Measurements from ENCODE around the gene BTBD16. TPM values are rescaled to one million over a fixed set of nuclear protein-coding genes. Genes with fewer than 3 reads are reported as not detected.

Gene BTBD16
- total RNA-seq, 2 donors from 2014 or later = not detected

- Mint-ChIP-seq H3K27me3 (ENCODE audit: low read depth) (peaks cover 7% of the 10 kb centered on the region), H3K4me1 (ENCODE audit: low read depth) (no peaks in the 10 kb centered on the region), H3K9me3 (no peaks in the 10 kb centered on the region), H3K36me3 (ENCODE audit: insufficient read depth in 2 of 2) (no peaks in the 10 kb centered on the region), H3K27ac (no peak overlapping the region), H3K4me3 (no peak overlapping the region)
- no peak for DNase-seq
- no peak for ATAC-seq (replicated peaks in 1 of 2)
These were observed 19.4 kb upstream of the BTBD16 start for GRCh38 chr10:122251459-122252255.

GRCh38 chr10:122252805-122253204 lies 18.3 kb upstream of the BTBD16 start:
- DNase-seq (no peak), ATAC-seq (replicated peaks in 1 of 2) (no peak)
- H3K4me3 Mint-ChIP-seq = no peak overlapping the region
- no peaks in the 10 kb centered on the region for H3K4me1 Mint-ChIP-seq (ENCODE audit: low read depth)
- H3K27ac Mint-ChIP-seq = no peak overlapping the region
- H3K27me3 Mint-ChIP-seq (ENCODE audit: low read depth) = peaks cover 11% of the 10 kb centered on the region
- H3K9me3 Mint-ChIP-seq = no peaks in the 10 kb centered on the region
- H3K36me3 Mint-ChIP-seq (ENCODE audit: insufficient read depth in 2 of 2) = no peaks in the 10 kb centered on the region

GRCh38 chr10:122253605-122254004 lies 17.5 kb upstream of the BTBD16 start:
- H3K27me3 Mint-ChIP-seq (ENCODE audit: low read depth) = peaks cover 10% of the 10 kb centered on the region
- no peak overlapping the region for H3K27ac Mint-ChIP-seq
- no peak overlapping the region for H3K4me3 Mint-ChIP-seq
- no peaks in the 10 kb centered on the region for H3K9me3 Mint-ChIP-seq
- no peaks in the 10 kb centered on the region for H3K36me3 Mint-ChIP-seq (ENCODE audit: insufficient read depth in 2 of 2)
- ATAC-seq (replicated peaks in 1 of 2) = no peak
- no peak for DNase-seq
- no peaks in the 10 kb centered on the region for H3K4me1 Mint-ChIP-seq (ENCODE audit: low read depth)

- peaks cover 7% of the 10 kb centered on the region for H3K27me3 Mint-ChIP-seq (ENCODE audit: low read depth)
- no peaks in the 10 kb centered on the region for H3K9me3 Mint-ChIP-seq
- H3K27ac Mint-ChIP-seq = no peak overlapping the region
- H3K4me1 Mint-ChIP-seq (ENCODE audit: low read depth) = no peaks in the 10 kb centered on the region
- ATAC-seq (replicated peaks in 1 of 2) (no peak), DNase-seq (no peak)
- no peaks in the 10 kb centered on the region for H3K36me3 Mint-ChIP-seq (ENCODE audit: insufficient read depth in 2 of 2)
- H3K4me3 Mint-ChIP-seq = no peak overlapping the region
These were observed 16.3 kb upstream of the BTBD16 start for GRCh38 chr10:122254831-122255230.

GRCh38 chr10:122255509-122256301 lies 15.4 kb upstream of the BTBD16 start:
- peaks cover 7% of the 10 kb centered on the region for H3K27me3 Mint-ChIP-seq (ENCODE audit: low read depth)
- H3K4me1 Mint-ChIP-seq (ENCODE audit: low read depth) = no peaks in the 10 kb centered on the region

GRCh38 chr10:122257041-122257440 lies 14.1 kb upstream of the BTBD16 start:
- Mint-ChIP-seq H3K27ac (no peak overlapping the region), H3K4me3 (no peak overlapping the region), H3K4me1 (ENCODE audit: low read depth) (no peaks in the 10 kb centered on the region), H3K27me3 (ENCODE audit: low read depth) (peaks cover 7% of the 10 kb centered on the region), H3K36me3 (ENCODE audit: insufficient read depth in 2 of 2) (peaks cover 0 to 2% of the 10 kb centered on the region in 2 donors), H3K9me3 (peaks cover 0 to 2% of the 10 kb centered on the region in 2 donors)
- ATAC-seq (replicated peaks in 1 of 2) = no peak
- no peak for DNase-seq

More at GRCh38 chr10:122255509-122256301, 15.4 kb upstream of the BTBD16 start:
- DNase-seq (no peak), ATAC-seq (replicated peaks in 1 of 2) (no peak)
- no peak overlapping the region for H3K4me3 Mint-ChIP-seq
- no peaks in the 10 kb centered on the region for H3K36me3 Mint-ChIP-seq (ENCODE audit: insufficient read depth in 2 of 2)
- no peaks in the 10 kb centered on the region for H3K9me3 Mint-ChIP-seq
- H3K27ac Mint-ChIP-seq = no peak overlapping the region

GRCh38 chr10:122258136-122259074 lies 12.7 kb upstream of the BTBD16 start:
- DNase-seq (no peak), ATAC-seq (replicated peaks in 1 of 2) (no peak)
- peaks cover 5 to 7% of the 10 kb centered on the region in 2 donors for H3K36me3 Mint-ChIP-seq (ENCODE audit: insufficient read depth in 2 of 2)
- peaks cover 4 to 7% of the 10 kb centered on the region in 2 donors for H3K9me3 Mint-ChIP-seq
- peaks cover 12% of the 10 kb centered on the region for H3K27me3 Mint-ChIP-seq (ENCODE audit: low read depth)
- no peak overlapping the region for H3K27ac Mint-ChIP-seq
- H3K4me3 Mint-ChIP-seq = no peak overlapping the region
- H3K4me1 Mint-ChIP-seq (ENCODE audit: low read depth) = no peaks in the 10 kb centered on the region

- Mint-ChIP-seq H3K9me3 (peaks cover 4 to 9% of the 10 kb centered on the region in 2 donors), H3K36me3 (ENCODE audit: insufficient read depth in 2 of 2) (peaks cover 6 to 12% of the 10 kb centered on the region in 2 donors)
- ATAC-seq (replicated peaks in 1 of 2) = no peak
These were observed 12.0 kb upstream of the BTBD16 start for GRCh38 chr10:122259075-122259466.

GRCh38 chr10:122261584-122261983 lies 9.5 kb upstream of the BTBD16 start:
- H3K36me3 Mint-ChIP-seq (ENCODE audit: insufficient read depth in 2 of 2) = peaks cover 6 to 12% of the 10 kb centered on the region in 2 donors
- H3K9me3 Mint-ChIP-seq = peaks cover 4 to 9% of the 10 kb centered on the region in 2 donors
- DNase-seq (no peak), ATAC-seq (replicated peaks in 1 of 2) (no peak)
- no peak overlapping the region for H3K4me3 Mint-ChIP-seq
- no peak overlapping the region for H3K27ac Mint-ChIP-seq
- H3K4me1 Mint-ChIP-seq (ENCODE audit: low read depth) = no peaks in the 10 kb centered on the region
- peaks cover 31% of the 10 kb centered on the region for H3K27me3 Mint-ChIP-seq (ENCODE audit: low read depth)

More at GRCh38 chr10:122259075-122259466, 12.0 kb upstream of the BTBD16 start:
- Mint-ChIP-seq H3K27ac (no peak overlapping the region), H3K27me3 (ENCODE audit: low read depth) (peaks cover 17% of the 10 kb centered on the region), H3K4me1 (ENCODE audit: low read depth) (no peaks in the 10 kb centered on the region), H3K4me3 (no peak overlapping the region)
- no peak for DNase-seq

GRCh38 chr10:122263971-122264370 lies 7.1 kb upstream of the BTBD16 start:
- Mint-ChIP-seq H3K27me3 (ENCODE audit: low read depth) (peaks cover 33% of the 10 kb centered on the region), H3K27ac (no peak overlapping the region), H3K4me3 (no peak overlapping the region), H3K36me3 (ENCODE audit: insufficient read depth in 2 of 2) (peaks cover 6 to 12% of the 10 kb centered on the region in 2 donors), H3K4me1 (ENCODE audit: low read depth) (no peaks in the 10 kb centered on the region), H3K9me3 (peaks cover 4 to 9% of the 10 kb centered on the region in 2 donors)
- no peak for ATAC-seq (replicated peaks in 1 of 2)
- no peak for DNase-seq

- Mint-ChIP-seq H3K27me3 (ENCODE audit: low read depth) (peaks cover 33% of the 10 kb centered on the region), H3K36me3 (ENCODE audit: insufficient read depth in 2 of 2) (peaks cover 6 to 12% of the 10 kb centered on the region in 2 donors), H3K4me1 (ENCODE audit: low read depth) (no peaks in the 10 kb centered on the region), H3K9me3 (peaks cover 4 to 9% of the 10 kb centered on the region in 2 donors), H3K4me3 (no peak overlapping the region), H3K27ac (no peak overlapping the region)
- ATAC-seq (replicated peaks in 1 of 2) = no peak
- DNase-seq = no peak
These were observed 6.7 kb upstream of the BTBD16 start for GRCh38 chr10:122264436-122264835.

GRCh38 chr10:122264931-122265330 lies 6.2 kb upstream of the BTBD16 start:
- Mint-ChIP-seq H3K27me3 (ENCODE audit: low read depth) (peaks cover 33% of the 10 kb centered on the region), H3K9me3 (peaks cover 4 to 9% of the 10 kb centered on the region in 2 donors), H3K27ac (no peak overlapping the region), H3K4me1 (ENCODE audit: low read depth) (no peaks in the 10 kb centered on the region), H3K4me3 (no peak overlapping the region), H3K36me3 (ENCODE audit: insufficient read depth in 2 of 2) (peaks cover 6 to 12% of the 10 kb centered on the region in 2 donors)
- ATAC-seq (replicated peaks in 1 of 2) (no peak), DNase-seq (no peak)
